ENCODE results near the gene TMEM131.
"Not testable (repeated sequence)": the region's sequence is repeated elsewhere in the genome, so short reads cannot be mapped to it uniquely, and the experiment has no call there.

Gene TMEM131

GRCh38 chr2:97724073-97724410, 271.7 kb downstream of the TMEM131 start:
- DNase-seq (ENCODE audit: low spot score) = no peak

- no peak for DNase-seq (ENCODE audit: low spot score)
These were observed 272.3 kb downstream of the TMEM131 start for GRCh38 chr2:97723156-97724072.

- DNase-seq (ENCODE audit: low spot score) = no peak
These were observed 273.5 kb downstream of the TMEM131 start for GRCh38 chr2:97722227-97722626.

GRCh38 chr2:97720746-97721145, 275.0 kb downstream of the TMEM131 start:
- DNase-seq (ENCODE audit: low spot score) = no peak

GRCh38 chr2:97719362-97720155, 276.2 kb downstream of the TMEM131 start:
- DNase-seq (ENCODE audit: low spot score) = no peak

GRCh38 chr2:97718942-97719341, 276.8 kb downstream of the TMEM131 start:
- DNase-seq (ENCODE audit: low spot score) = no peak

- peak; percentile 79 for DNase-seq (ENCODE audit: low spot score)
These were observed 277.5 kb downstream of the TMEM131 start for GRCh38 chr2:97718051-97718882.

- no peak for DNase-seq (ENCODE audit: low spot score)
These were observed 278.1 kb downstream of the TMEM131 start for GRCh38 chr2:97717613-97717995.

GRCh38 chr2:97716695-97717612, 278.8 kb downstream of the TMEM131 start:
- no peak for DNase-seq (ENCODE audit: low spot score)

- no peak for DNase-seq (ENCODE audit: low spot score)
These were observed 279.6 kb downstream of the TMEM131 start for GRCh38 chr2:97715951-97716694.

GRCh38 chr2:97714950-97715652, 280.6 kb downstream of the TMEM131 start:
- no peak for DNase-seq (ENCODE audit: low spot score)

- peak; percentile 27 for DNase-seq (ENCODE audit: low spot score)
These were observed 281.4 kb downstream of the TMEM131 start for GRCh38 chr2:97714084-97714949.

GRCh38 chr2:97713296-97714083, 282.3 kb downstream of the TMEM131 start, which contains the start of gene ZAP70:
Gene ZAP70, plus strand, starts transcription at chr2:97713576. Its CDS starts 10,461 bp downstream, at chr2:97724037.
- DNase-seq (ENCODE audit: low spot score) = peak; percentile 78

- DNase-seq (ENCODE audit: low spot score) = peak; percentile 28
These were observed 283.0 kb downstream of the TMEM131 start for GRCh38 chr2:97712693-97713295.

GRCh38 chr2:97712175-97712574, 283.6 kb downstream of the TMEM131 start:
- not testable (repeated sequence) for DNase-seq (ENCODE audit: low spot score)

- DNase-seq (ENCODE audit: low spot score) = no peak
These were observed 284.4 kb downstream of the TMEM131 start for GRCh38 chr2:97711394-97711711.

- DNase-seq (ENCODE audit: low spot score) = no peak
These were observed 287.1 kb downstream of the TMEM131 start for GRCh38 chr2:97708608-97709007.

- no peak for DNase-seq (ENCODE audit: low spot score)
These were observed 287.7 kb downstream of the TMEM131 start for GRCh38 chr2:97708048-97708380.
